Prostate gland (tissue), 2 donors: Measurements from ENCODE around the gene B4GALNT2.
"Not testable (repeated sequence)": the region's sequence is repeated elsewhere in the genome, so short reads cannot be mapped to it uniquely, and the experiment has no call there.

ENCODE experiments used
- CTCF ChIP-seq, 4 experiments: fragments of 200-600 bp in 2 of 4; fragments of 450-650 bp in 2 of 4; sonication (generic) in 2 of 4; IDR thresholded peaks; 1 replicate in 3 of 4; 2 replicates in 1 of 4; pipeline ENCODE4 v1.5.1; 2016 to 2019; ENCODE audit warnings: antibody characterized with exemption in 4 of 4, mild to moderate bottlenecking in 2 of 4, moderate library complexity in 2 of 4
- POLR2AphosphoS5 ChIP-seq: sonication (generic); formaldehyde crosslinking; IDR thresholded peaks from one replicate; pipeline ENCODE4 v1.6.1; 2017; ENCODE audit warnings: antibody characterized with exemption

DNA sequence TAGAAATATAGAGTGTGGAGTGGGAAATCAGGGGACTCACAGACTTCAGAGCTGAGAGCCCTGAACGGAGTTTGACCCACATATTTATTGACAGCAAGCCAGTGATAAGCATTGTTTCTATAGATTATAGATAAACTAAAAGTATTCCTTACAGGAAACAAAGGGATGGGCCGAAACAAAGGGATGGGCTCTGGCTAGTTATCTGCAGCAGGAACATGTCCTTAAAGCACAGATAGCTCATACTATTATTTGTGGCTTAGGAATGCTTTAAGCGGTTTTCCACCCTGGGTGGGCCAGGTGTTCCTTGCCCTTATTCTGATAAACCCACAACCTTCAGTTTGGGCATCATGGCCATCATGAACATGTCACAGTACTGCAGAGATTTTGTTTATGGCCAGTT, 38.1 kb downstream of the B4GALNT2 start:
- TF ChIP-seq CTCF (IDR thresholded peaks at IDR 0.05); POLR2AphosphoS5: not testable (repeated sequence)
